Right hindlimb (tissue), 1 donor: ENCODE measurements around the gene LAMC2.
"Not testable (repeated sequence)": the region's sequence is repeated elsewhere in the genome, so short reads cannot be mapped to it uniquely, and the experiment has no call there.

ENCODE experiments used
- DNase-seq: peaks from one replicate; pipeline ENCODE4 v3.0.0-alpha.2; 2018

The LAMC2 gene

GRCh38 chr1:183239220-183239742 lies 53.2 kb downstream of the LAMC2 start:
- no peak for DNase-seq

DNA sequence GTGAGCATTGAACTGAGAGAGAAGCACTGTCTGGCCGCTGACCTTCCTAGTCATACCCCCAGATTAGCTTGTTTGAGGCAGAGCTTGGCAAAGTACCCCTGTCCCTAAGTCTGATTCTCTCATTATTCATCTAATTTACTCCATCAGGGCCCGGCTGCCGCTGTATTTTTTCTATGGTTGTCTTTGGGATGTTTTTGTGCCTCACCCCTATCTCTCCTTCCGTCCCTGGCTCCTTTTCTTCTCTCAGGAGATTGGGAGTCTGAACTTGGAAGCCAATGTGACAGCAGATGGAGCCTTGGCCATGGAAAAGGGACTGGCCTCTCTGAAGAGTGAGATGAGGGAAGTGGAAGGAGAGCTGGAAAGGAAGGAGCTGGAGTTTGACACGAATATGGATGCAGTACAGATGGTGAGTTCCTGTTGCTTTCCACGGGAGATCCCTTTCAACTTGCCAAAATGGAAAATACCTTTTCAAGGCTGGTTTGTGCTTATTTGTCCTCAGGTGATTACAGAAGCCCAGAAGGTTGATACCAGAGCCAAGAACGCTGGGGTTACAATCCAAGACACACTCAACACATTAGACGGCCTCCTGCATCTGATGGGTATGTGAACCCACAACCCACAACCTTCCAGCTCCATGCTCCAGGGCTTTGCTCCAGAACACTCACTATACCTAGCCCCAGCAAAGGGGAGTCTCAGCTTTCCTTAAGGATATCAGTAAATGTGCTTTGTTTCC lies 53.9 kb downstream of the LAMC2 start:
- DNase-seq: peak; percentile 41

DNA sequence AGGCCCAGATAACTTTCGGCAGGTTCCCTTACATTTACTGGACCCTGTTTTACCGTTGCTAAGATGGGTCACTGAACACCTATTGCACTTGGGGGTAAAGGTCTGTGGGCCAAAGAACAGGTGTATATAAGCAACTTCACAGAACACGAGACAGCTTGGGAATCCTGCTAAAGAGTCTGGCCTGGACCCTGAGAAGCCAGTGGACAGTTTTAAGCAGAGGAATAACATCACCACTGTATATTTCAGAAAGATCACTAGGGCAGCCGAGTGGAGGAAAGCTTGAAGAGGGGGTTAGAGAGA lies 54.4 kb downstream of the LAMC2 start:
- no peak for DNase-seq

GRCh38 chr1:183240853-183241252 lies 54.8 kb downstream of the LAMC2 start:
- DNase-seq: not testable (repeated sequence)

GRCh38 chr1:183241471-183241870 lies 55.4 kb downstream of the LAMC2 start:
- DNase-seq: no peak

DNA sequence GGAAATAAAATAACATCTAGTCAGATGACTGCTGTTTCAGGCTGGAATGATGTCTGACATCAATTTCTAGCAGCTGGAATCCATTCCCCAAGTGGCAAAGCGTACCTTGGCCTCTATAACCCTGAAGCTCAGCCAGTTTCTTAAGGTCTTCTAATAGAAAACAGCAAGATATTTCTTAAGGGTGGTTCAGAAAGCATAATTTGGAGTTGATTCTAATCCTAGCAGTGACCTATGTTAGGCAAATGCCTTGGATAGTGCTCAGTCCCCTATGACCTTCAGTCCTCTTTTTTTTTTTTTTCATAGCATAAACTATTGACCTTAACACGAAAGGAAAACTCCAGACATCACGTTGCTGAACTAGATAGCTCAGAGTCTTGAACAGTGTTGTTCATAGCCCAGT lies 56.5 kb downstream of the LAMC2 start:
- DNase-seq: peak; percentile 35

- no peak for DNase-seq
These were observed 57.3 kb downstream of the LAMC2 start for GRCh38 chr1:183243161-183244050.

DNA sequence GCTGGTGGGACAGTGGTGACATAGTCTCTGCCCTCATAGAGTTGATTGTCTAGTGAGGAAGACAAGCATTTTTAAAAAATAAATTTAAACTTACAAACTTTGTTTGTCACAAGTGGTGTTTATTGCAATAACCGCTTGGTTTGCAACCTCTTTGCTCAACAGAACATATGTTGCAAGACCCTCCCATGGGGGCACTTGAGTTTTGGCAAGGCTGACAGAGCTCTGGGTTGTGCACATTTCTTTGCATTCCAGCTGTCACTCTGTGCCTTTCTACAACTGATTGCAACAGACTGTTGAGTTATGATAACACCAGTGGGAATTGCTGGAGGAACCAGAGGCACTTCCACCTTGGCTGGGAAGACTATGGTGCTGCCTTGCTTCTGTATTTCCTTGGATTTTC lies 58.4 kb downstream of the LAMC2 start:
- DNase-seq: peak; percentile 87

DNA sequence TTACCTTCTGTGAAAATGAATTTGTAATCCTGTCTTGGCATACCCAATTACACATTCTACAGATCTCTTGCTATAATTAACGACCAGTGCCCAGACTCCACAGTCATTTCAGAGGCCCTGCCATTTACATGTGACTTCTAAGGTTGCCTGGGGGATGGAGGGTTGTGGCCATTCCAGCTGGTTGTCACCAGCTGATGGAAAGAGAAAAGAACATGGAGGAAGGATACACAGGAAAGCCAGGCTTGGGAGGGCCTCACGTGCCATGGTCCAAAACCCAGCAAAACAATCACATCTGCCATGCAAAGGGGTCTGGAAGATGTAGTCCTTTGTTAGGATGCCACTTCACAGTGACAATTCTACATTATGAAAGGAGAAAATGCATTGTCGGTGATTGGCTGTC lies 59.3 kb downstream of the LAMC2 start:
- no peak for DNase-seq

GRCh38 chr1:183246436-183246835 lies 60.4 kb downstream of the LAMC2 start:
- DNase-seq: no peak

DNA sequence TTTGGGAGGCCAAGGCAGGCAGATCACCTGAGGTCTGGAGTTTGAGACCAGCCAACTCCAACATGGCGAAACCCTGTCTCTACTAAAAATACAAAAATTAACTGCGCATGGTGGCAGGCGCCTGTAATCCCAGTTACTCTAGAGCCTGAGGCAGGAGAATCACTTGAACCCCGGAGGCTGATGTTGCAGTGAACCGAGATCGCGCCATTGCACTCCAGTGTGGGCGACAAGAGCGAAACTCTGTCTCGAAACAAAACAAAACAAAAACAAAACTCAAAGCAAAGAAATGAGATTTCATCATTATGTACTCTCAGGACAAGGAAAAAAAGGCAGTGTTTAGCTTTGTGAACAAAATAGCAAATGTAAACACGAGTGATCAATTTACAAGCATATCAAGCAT lies 61.0 kb downstream of the LAMC2 start:
- no peak for DNase-seq

- DNase-seq: no peak
These were observed 61.4 kb downstream of the LAMC2 start for GRCh38 chr1:183247484-183247883.

DNA sequence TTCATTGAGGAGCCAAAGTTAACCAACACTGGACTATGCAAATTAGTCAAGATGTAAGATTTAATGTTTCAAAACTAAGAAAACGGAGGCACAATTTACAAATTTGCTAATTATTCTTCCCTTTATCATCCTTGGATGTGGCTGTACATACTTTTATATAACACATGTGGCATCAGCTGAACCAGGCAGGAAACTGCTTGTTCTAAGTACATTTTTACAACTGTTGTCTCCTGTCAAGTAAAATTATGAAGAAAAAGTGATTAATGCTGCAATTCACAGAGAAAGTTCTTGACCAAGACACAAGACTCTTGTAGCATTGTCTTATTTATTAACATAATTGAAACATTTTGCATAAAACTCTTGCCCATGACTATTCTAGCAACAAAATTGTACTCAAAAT lies 61.9 kb downstream of the LAMC2 start:
- DNase-seq: no peak

DNA sequence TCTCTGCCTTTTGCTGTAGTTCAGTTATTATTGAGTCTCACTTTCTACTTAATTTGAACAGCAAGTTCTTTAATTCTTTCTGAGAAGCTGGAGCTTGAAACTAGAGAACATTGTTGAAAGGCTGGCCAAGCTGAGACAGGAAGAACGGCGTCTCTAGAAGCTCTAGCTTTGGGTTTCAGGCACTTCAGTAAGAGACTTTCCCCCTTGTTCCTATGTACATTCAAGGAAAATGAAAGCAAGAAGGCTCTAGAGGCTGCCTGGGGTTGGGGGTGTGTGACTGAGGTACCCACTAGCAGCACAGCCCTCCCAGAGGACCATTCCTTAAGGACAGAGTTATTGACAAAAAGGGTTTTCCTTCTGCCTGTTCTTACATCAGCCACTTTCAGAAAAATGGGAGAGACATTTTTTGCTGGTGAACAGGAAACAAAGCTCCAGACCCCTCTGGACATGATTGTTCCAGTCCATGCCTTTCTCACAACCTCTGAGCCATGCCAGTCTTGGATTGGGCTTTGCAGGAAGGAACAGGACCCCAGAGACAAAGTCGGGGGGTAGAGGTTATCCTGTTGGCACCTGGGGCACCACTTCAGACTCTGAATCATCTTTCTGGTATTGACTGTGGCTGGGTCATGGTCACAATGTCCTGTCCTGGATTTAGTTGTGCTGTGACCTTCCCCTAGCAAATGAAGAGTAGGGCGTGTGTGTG lies 63.1 kb downstream of the LAMC2 start:
- DNase-seq: no peak

DNA sequence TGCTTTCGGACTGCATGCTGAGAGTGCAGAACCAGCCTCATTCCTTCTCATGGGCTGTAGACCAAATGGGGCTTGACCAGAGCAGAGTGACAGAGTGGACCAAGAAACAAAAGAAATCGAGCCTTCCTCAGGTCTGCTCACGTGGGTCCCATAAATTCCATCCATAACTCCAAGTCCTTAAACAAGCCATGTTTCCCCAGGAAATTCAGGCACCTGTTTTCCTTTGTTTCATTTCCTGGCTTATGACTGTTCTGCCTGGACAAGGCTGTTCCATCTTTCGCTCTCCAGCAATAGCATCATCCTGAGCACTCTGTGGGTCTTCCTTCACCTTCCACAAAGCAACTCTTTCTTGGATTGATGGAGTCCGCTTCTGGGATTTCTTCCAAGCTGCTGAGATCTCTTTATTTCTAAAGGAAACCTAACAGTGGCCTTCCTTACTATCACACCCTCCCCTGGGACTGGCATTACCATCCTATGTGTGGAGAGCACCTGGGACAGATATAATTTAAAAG lies 63.9 kb downstream of the LAMC2 start:
- DNase-seq: no peak

DNA sequence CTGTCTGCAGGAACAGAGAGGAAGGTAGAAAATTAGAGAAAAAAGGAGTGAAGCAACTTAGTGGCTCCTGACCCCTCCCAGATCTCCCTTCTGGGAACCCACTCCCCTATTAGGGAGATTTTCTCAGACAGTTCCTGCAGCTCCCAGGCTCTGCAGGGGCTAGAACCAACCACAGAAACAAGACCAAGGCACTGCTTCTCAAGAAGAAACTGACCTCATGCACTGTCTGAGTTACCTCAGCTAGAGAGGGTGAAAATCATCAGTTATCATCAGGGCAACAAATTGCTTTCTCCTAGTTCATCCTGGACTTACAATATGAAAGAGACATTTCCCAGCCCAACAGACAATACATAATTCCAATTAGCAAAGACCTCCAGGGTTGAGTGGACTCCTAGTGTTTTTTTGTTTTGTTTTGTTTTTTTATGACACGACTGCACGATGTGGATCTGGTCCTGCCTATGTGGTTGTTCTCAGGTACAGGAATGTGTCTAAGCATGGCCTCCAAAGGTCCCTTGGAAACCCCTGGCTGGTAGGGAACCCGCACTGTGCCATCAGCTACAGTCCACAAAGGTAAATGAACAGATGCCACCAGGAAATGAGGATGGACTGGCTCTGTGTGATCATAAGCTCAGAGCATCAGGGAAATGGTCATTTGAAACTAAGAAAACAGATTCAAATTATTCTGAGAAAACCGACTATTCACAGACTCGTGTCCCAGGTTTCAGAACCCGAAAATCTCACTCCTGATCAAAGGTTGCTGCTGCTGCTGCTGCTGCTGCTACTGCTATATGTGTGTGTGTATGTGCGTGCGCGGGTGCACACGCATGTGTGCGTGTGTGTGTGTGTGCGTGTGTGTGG lies 65.3 kb downstream of the LAMC2 start:
- DNase-seq: no peak

- no peak for DNase-seq
These were observed 65.9 kb downstream of the LAMC2 start for GRCh38 chr1:183251959-183252450.

DNA sequence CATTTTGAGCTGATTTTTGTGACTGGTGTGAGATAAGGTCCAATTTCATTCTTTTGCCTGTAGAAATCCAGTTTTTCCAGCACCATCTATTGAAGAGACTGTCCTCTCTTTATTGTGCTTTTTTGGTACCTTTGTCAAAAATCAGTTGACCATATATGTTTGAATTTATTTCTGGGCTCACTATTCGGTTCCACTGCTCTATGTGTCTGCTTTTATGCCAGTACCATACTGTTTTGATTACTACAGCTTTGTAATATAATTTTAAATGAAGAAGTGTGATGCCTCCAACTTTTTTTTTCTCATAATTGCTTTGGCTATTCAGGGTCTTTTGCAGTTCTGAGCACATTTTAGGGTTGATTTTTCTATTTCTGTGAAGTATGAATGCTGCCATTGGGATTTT lies 69.0 kb downstream of the LAMC2 start:
- DNase-seq: no peak

GRCh38 chr1:183259924-183260323 lies 73.9 kb downstream of the LAMC2 start:
- DNase-seq: no peak

DNA sequence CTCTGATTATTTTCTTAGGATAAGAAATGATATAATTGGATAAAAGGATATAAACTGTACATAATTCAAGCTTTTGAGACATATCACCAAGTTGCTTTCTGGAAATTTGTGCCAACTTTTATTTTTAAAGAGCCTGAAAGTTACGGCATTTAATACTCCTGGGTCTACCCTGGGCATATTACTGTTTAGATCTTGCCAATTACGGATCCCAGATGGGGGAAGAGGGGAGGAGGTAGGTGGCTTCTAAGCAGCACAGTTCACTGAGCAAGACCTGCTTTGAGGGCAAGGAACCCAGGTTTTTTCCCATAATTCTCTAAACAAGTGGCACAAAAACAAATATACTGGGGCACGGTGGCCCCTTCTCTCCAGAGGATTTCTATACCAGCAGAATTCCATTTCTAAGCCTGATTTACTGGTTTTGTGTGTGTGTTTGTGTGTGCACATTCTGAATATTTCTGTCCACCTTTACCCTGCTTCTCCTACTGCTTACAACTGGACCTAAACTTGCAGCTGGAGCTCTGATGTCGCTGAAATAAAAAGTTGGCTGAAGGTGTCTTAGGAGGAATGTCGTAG lies 76.7 kb downstream of the LAMC2 start:
- DNase-seq: no peak

DNA sequence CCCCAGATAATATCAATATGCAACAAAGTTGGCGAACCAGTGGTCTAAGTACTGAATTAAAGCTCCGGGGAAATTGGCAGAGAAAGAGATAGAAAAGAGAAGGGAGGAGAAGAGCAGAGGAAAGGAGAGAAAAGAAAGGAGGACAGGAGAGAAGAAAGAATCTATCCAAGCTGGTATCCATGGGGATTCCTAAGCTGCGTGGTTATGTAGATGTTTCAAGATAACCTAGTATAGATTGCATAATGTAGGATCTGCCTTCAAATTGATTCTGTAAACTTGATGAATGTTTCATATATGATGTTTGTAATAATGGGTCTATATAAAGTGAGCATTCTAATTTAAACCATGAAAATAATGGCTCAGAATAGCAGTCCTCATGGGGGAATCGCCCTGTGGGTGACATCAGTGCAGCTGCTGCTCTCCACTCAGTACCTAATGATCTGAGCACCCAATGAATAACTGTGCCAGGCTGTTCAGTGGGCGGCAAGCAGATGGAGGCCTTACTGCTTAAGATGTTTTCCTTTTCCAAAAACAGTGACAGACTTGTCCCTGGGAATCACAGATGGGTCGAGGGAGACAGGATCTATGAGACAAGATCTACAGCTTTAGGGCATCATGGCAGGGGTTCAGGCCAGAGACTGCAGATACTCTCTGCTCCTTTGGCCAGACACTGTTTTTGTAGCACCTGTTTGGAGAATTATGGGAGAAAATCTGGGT lies 78.0 kb downstream of the LAMC2 start:
- DNase-seq: no peak
